ENCODE data around the gene P2RY6. TPM values are rescaled to one million over a fixed set of nuclear protein-coding genes. Genes with fewer than 3 reads are reported as not detected.

P2RY6 gene
- total and polyA plus RNA-seq, 2 of the 8 experiments (the other 6 are each of a cell fraction or from before 2014, with no cell fraction given): 0.15 TPM; not detected in 1

- Histone ChIP-seq H4K8ac (ENCODE audit: extremely low read depth, insufficient read depth, low read length) (no peak overlapping the region; the same call in 1 of the 2 replicates), H3K4me1 (replicated peaks in 1 of 4; ENCODE audit: control insufficient read depth in 3 of 4, insufficient read depth in 4 of 4, low read length in 3 of 4) (peaks cover 2 to 24% (median 11%) of the 10 kb centered on the region in 4 experiments), H2AK5ac (ENCODE audit: low read depth, low read length) (no peak overlapping the region), H3K9ac (replicated peaks in 1 of 4; ENCODE audit: extremely low read depth in 1 of 4, low read depth in 3 of 4, low read length in 3 of 4) (no peak overlapping the region), H2BK15ac (ENCODE audit: low read length) (no peak overlapping the region), H3K56ac (replicated peaks; ENCODE audit: insufficient read length, low read depth, low read length) (no peak overlapping the region), H2BK12ac (ENCODE audit: low read depth, low read length) (no peak overlapping the region), H3K23ac (ENCODE audit: insufficient read length) (no peak overlapping the region), H3K27me3 (replicated peaks in 1 of 4; ENCODE audit: control insufficient read depth in 3 of 4, extremely low read depth in 1 of 4, insufficient read depth in 3 of 4, low read length in 3 of 4) (peaks cover 0 to 33% (median 24%) of the 10 kb centered on the region in 4 experiments; a peak in 6 of 7 replicates), H4K5ac (ENCODE audit: insufficient read length, low read depth, low read length) (no peak overlapping the region), H3K36me3 (ENCODE audit: control insufficient read depth in 2 of 4, insufficient read depth in 4 of 4, low read length in 3 of 4) (no peaks in the 10 kb centered on the region), H3K4me2 (ENCODE audit: insufficient read depth in 1 of 2, low read depth in 2 of 2, low read length in 2 of 2) (no peak overlapping the region), H3K4me3 (ENCODE audit: extremely low read depth in 1 of 4, insufficient read depth in 2 of 4, low read depth in 3 of 4, low read length in 4 of 4) (no peak overlapping the region), H3K9me3 (ENCODE audit: insufficient read depth in 2 of 2, low read depth in 1 of 2, low read length in 1 of 2) (no peaks in the 10 kb centered on the region), H2AFZ (ENCODE audit: low read length) (no peak overlapping the region), H2BK20ac (ENCODE audit: low read length) (no peak overlapping the region), H3K18ac (ENCODE audit: extremely low read depth, low read length) (no peak overlapping the region), H3K79me2 (ENCODE audit: control insufficient read depth in 1 of 2, insufficient read depth in 2 of 2, low read length in 2 of 2) (no peaks in the 10 kb centered on the region), H2BK5ac (ENCODE audit: low read depth, low read length) (no peak overlapping the region), H4K20me1 (replicated peaks in 1 of 2; ENCODE audit: control insufficient read depth in 1 of 2, insufficient read depth in 2 of 2, low read length in 2 of 2) (peaks cover 12 to 33% of the 10 kb centered on the region in 2 experiments), H3K14ac (ENCODE audit: insufficient read length) (no peak overlapping the region), H3K27ac (ENCODE audit: low read depth, low read length) (no peak overlapping the region), H3K4ac (replicated peaks; ENCODE audit: insufficient read length, low read depth, low read length) (no peak overlapping the region), H2BK120ac (replicated peaks; ENCODE audit: low read depth, low read length) (no peak overlapping the region), H3K23me2 (ENCODE audit: low read depth, low read length) (peaks cover 18% of the 10 kb centered on the region), H4K91ac (replicated peaks; ENCODE audit: insufficient read length, low read length) (no peak overlapping the region), H3K79me1 (ENCODE audit: low read depth, low read length) (peaks cover 7% of the 10 kb centered on the region)
- FAIRE-seq (no peak), DNase-seq (ENCODE audit: low read depth in 1 of 2, low spot score in 2 of 2) (no peak)
- CTCF ChIA-PET (ENCODE audit: partially characterized antibody): interaction anchor here (1.7 to 25.1 kb wide), 5 partner anchors 13 to 47 kb away, joined by 5 to 383 read pairs (median 233); no protein-coding TSS in a partner anchor
- WGBS, 2 experiments (ENCODE audit: extremely low coverage in 1 of 2, insufficient coverage in 1 of 2, insufficient read length in 1 of 2, insufficient replicate concordance in 2 of 2, low coverage in 1 of 2, low lambda C conversion rate in 2 of 2, missing lambda C conversion rate in 1 of 2): 97% methylated on average over 14 of the region's 18 CpGs; no CpG with 5 or more reads in 1 of the 2 experiments
- POLR2A ChIA-PET (ENCODE audit: partially characterized antibody): interaction anchor here (1.1 to 7.8 kb wide), 2 partner anchors 16 to 513 kb away, joined by 3 to 91 read pairs; no protein-coding TSS in a partner anchor
- TF ChIP-seq E2F6 (IDR thresholded peaks at IDR 0.05) (no peak), SRF (IDR thresholded peaks at IDR 0.05; ENCODE audit: low read depth, low read length) (no peak), HDAC2 (IDR thresholded peaks at IDR 0.05; ENCODE audit: borderline replicate concordance in 1 of 2, low read depth in 2 of 2, low read length in 2 of 2) (no peak), SP2 (IDR thresholded peaks at IDR 0.05; ENCODE audit: low read length) (no peak), BRCA1 (IDR thresholded peaks at IDR 0.05; ENCODE audit: low read depth, low read length) (no peak), HDAC6 (IDR thresholded peaks at IDR 0.05; ENCODE audit: low read depth, low read length) (no peak), NANOG (IDR thresholded peaks at IDR 0.05; ENCODE audit: insufficient read depth, low read depth, low read length, poor library complexity, severe bottlenecking) (no peak), SIRT6 (IDR thresholded peaks at IDR 0.05; ENCODE audit: low read length) (no peak), TAF1 (IDR thresholded peaks at IDR 0.05; ENCODE audit: low read depth, low read length) (no peak), GABPA (IDR thresholded peaks at IDR 0.05; ENCODE audit: borderline replicate concordance, insufficient read depth, low read length) (no peak), ASH2L (IDR thresholded peaks at IDR 0.05; ENCODE audit: low read length) (no peak), EGR1 (IDR thresholded peaks at IDR 0.05; ENCODE audit: borderline replicate concordance, low read depth, low read length) (no peak), SUZ12 (IDR thresholded peaks at IDR 0.05; ENCODE audit: low read length) (no peak), TCF12 (IDR thresholded peaks at IDR 0.05; ENCODE audit: low read depth, low read length) (no peak)
Observed at GRCh38 chr11:73311394-73311869, 39.3 kb downstream of the P2RY6 start.

All from H1 (cell line).